Ovary (tissue), 9 donors: Measurements from ENCODE around the gene FRYL. TPM values are rescaled to one million over a fixed set of nuclear protein-coding genes. Genes with fewer than 3 reads are reported as not detected.
"Not testable (repeated sequence)": the region's sequence is repeated elsewhere in the genome, so short reads cannot be mapped to it uniquely, and the experiment has no call there.

Source experiments
- DNase-seq, 5 donors: peaks; one replicate each; pipeline ENCODE4 v3.0.0-alpha.2; 2019 to 2020
- H3K27ac ChIP-seq, 2 donors: fragments of 200-600 bp; one replicate each; pipeline versions ENCODE4 v1.5.1 to v1.8.0; 2019 to 2022
- H3K27me3 ChIP-seq: fragments of 200-600 bp; one replicate; pipeline ENCODE4 v1.8.0; 2022
- H3K36me3 ChIP-seq: fragments of 200-600 bp; sonication (generic); one replicate; pipeline ENCODE4 v1.5.1; 2019
- H3K4me1 ChIP-seq: one replicate; pipeline ENCODE4 v1.8.1; 2013; ENCODE audit warnings: mild to moderate bottlenecking, moderate library complexity; ENCODE audit not compliant: insufficient read depth
- H3K4me3 ChIP-seq: fragments of 200-600 bp; sonication (generic); one replicate; pipeline ENCODE4 v1.5.1; 2017
- H3K9me3 ChIP-seq, 2 donors: fragments of 200-600 bp in 1 of 2; sonication (generic) in 1 of 2; one replicate each; pipeline versions ENCODE4 v1.5.1 to v1.8.1; 2013 to 2019; ENCODE audit warnings: mild to moderate bottlenecking in 1 of 2, moderate library complexity in 1 of 2
- EP300 ChIP-seq: sonication (generic); formaldehyde crosslinking; IDR thresholded peaks from one replicate; pipeline ENCODE4 v1.6.1; 2017; ENCODE audit warnings: antibody characterized with exemption
- POLR2A ChIP-seq: fragments of 450-650 bp; IDR thresholded peaks from one replicate; pipeline ENCODE4 v1.6.1; 2017; ENCODE audit warnings: antibody characterized with exemption, mild to moderate bottlenecking, moderate library complexity
- WGBS, 3 donors: extraction: QIAGEN DNeasy Blood & Tissue Kit in 1 of 3; methylation state at CpG; one replicate each; pipeline versions ENCODE4 v1.1.5 to v1.1.7; 2013 to 2017; 5-methylcytosine and 5-hydroxymethylcytosine counted together
- intact Hi-C, 4 donors: fragments of 100-400 bp; cut with DNase I; formaldehyde crosslinking; loops; one replicate each; pipeline versions ENCODE4 v1.11.0 to v1.15.1; 2022 to 2023
- polyA plus RNA-seq, 2 donors: library from polyadenylated mRNA; stranded (reverse); fragments of 200-250 nt in 1 of 2; fragments of 350-450 nt in 1 of 2; fragmentation: Illumina TruSeq in 1 of 2; extraction: RNeasy Lipid Tissue Mini Kit (QIAGEN cat#74804) in 1 of 2; gene quantifications; one replicate each; pipeline ENCODE4 v1.2.3, GENCODE V29; 2013 to 2014
- total RNA-seq, 7 donors: library from RNA; depleted of rRNA in 2 of 7; stranded (reverse); fragments of >200 nt in 2 of 7; fragmentation: NEBNext Ultra II Directional in 3 of 7; extraction: Animal tissue kit (Norgen Biotek cat#: 25700) in 3 of 7; gene quantifications; one replicate each; pipeline versions ENCODE4 v1.1.0 to v1.2.4, GENCODE V29; 2016 to 2023
- TF ChIP-seq, protein P1 (sequence below), 3 donors: fragments of 450-650 bp in 2 of 3; fragments of 200-600 bp in 1 of 3; IDR thresholded peaks; one replicate each; pipeline versions ENCODE4 v1.5.1 to v1.8.0; 2016 to 2022; ENCODE audit warnings: antibody characterized with exemption in 3 of 3, mild to moderate bottlenecking in 1 of 3
- donor health status: DM: no; HTN: no; CAD: no; lungs with moderate emphysema.
- donor health status: DM: no; HTN: no; CAD: no.
- donor health status: Bipolar disorder and iron deficiency.
- donor health status: DM: yes; HTN: yes; CAD: no.
- donor health status: DM: no; HTN: no; CAD: no.
- donor health status: DM: yes; HTN: yes; CAD: no.

Gene FRYL
- total and polyA plus RNA-seq, 9 donors = 10.7 to 46.0 (median 35.2) TPM

DNA sequence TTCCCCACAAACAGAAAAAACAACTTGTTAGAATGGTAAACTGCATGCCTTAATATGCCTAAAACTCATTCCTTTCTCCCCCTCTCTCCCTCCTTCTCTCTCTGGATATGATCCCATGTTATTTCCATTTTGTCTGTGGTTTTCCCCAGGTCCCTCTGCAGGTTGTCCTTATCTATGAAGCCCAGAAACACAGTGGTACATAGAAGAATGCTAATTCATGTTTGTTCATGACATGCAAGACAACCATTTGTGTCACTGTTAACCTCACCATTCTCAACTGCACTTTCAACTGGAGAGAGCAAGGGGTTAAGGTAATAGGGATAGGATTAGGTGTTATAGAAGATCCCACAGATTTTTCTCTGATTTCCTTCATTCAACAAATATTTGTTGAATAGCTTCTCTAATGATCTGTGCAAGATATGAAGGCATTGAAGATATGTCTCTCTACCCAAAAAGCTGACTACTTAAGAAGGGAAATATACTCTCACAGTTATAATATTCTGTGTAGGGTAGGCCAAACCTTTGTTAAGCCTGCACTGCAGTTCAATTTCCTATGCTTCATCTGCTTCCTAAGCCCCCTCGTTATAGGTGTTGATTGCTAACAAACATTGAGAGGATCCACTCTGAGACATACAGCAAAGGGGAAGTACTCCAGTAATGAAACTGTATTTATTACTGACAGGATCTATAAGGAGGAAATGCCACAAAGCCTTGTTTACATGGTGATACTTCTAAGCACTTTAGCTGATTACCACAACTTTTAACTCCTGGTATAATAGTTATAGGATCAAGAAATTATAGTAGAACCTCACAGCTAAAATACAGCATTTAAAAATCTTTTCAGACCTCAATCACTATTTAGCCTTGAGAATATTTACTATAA is 96.1 kb downstream of the FRYL start:
- Histone ChIP-seq H3K27me3 (no peaks in the 10 kb centered on the region), H3K27ac (no peak overlapping the region), H3K4me1 (no peaks in the 10 kb centered on the region), H3K9me3 (no peaks in the 10 kb centered on the region), H3K4me3 (no peak overlapping the region), H3K36me3 (no peaks in the 10 kb centered on the region)
- intact Hi-C loops = no loop called here
- 55 to 65% (median 61%) methylated on average over 1 of the region's 1 CpG for WGBS, 3 donors
- no peak for DNase-seq
- TF ChIP-seq POLR2A (no peak), EP300 (no peak)
- TF ChIP-seq, protein P1, sequence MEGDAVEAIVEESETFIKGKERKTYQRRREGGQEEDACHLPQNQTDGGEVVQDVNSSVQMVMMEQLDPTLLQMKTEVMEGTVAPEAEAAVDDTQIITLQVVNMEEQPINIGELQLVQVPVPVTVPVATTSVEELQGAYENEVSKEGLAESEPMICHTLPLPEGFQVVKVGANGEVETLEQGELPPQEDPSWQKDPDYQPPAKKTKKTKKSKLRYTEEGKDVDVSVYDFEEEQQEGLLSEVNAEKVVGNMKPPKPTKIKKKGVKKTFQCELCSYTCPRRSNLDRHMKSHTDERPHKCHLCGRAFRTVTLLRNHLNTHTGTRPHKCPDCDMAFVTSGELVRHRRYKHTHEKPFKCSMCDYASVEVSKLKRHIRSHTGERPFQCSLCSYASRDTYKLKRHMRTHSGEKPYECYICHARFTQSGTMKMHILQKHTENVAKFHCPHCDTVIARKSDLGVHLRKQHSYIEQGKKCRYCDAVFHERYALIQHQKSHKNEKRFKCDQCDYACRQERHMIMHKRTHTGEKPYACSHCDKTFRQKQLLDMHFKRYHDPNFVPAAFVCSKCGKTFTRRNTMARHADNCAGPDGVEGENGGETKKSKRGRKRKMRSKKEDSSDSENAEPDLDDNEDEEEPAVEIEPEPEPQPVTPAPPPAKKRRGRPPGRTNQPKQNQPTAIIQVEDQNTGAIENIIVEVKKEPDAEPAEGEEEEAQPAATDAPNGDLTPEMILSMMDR (IDR thresholded peaks at IDR 0.05) = no peak

DNA sequence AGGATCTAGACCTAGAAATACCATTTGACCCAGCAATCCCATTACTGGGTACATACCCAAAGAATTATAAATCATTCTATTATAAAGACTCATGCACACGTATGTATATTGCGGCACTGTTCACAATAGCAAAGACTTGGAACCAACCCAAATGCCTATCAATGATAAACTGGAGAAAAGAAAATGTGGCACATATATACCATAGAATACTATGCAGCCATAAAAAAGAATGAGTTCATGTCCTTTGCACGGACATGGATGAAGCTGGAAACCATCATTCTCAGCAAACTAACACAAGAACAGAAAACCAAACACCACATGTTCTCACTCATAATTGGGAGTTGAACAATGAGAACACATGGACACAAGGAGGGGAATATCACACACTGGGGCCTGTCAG is 97.2 kb downstream of the FRYL start:
- DNase-seq, intact Hi-C loops, H3K4me3 ChIP-seq, H3K27me3 ChIP-seq, H3K9me3 ChIP-seq, H3K27ac ChIP-seq, H3K4me1 ChIP-seq, H3K36me3 ChIP-seq: not testable (repeated sequence)
- 65 to 96% (median 85%) methylated on average over 3 of the region's 3 CpGs for WGBS, 3 donors

DNA sequence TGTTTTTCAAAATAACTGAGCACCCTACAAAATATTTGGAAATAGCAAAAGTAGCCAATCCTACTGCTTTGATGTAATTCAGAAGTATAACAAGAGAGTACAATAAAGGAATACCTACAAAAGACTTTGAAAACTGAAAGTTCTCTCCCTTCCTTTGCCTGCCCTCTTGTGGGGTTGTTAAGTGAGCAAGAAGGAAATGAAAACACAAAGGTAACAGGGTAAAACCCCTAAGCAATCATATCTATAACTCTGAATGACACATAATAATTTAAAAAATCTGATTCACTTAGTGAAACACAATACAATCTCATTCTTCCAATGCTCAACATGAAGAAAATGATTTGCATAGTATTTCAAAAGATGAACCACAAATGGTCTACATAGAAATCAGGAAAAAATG is 98.2 kb downstream of the FRYL start:
- no peak for DNase-seq
- H3K27ac ChIP-seq = no peak overlapping the region
- H3K9me3 ChIP-seq = no peaks in the 10 kb centered on the region
- intact Hi-C loops = no loop called here
- H3K36me3 ChIP-seq = no peaks in the 10 kb centered on the region
- H3K4me3 ChIP-seq = no peak overlapping the region
- TF ChIP-seq, protein P1 (IDR thresholded peaks at IDR 0.05) = no peak
- no peak for TF ChIP-seq EP300
- no peak for TF ChIP-seq POLR2A
- no peaks in the 10 kb centered on the region for H3K4me1 ChIP-seq
- H3K27me3 ChIP-seq = no peaks in the 10 kb centered on the region

DNA sequence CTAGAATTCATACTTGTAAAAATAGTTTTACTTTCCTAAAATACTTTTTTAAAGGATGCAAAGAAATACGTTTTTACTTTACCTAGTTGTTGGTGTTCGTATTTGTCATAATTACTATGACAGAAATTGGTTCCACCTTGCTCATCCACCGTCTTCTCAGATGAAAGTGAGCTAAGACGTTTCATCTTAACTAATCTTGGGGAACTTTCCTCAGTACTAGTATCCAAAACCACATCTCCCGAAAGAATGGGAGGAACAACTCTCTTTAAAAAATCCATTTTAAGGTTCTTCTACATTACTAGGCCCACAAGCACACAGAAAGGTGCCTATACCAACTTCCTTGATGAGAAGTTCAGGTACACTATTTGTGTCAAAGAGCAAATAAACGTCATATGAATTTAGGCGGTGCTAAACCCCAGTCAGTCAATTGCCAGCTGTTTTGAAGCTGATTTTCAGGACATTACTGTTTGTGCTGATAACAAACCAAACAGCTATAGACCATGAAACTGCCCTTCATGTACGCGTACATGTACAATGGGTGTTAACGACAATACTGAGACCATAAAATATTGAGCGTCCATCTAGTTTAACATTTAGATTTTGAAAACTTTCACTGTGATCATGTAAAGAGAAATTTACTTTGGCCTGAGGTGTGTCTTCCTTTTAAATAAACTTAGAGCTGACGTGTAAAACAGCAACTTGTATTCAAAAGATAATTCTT is 99.1 kb downstream of the FRYL start:
- WGBS, 3 donors = 85 to 87% (median 87%) methylated on average over 12 of the region's 12 CpGs
- Histone ChIP-seq H3K27ac (no peak overlapping the region), H3K4me1 (no peaks in the 10 kb centered on the region), H3K9me3 (no peaks in the 10 kb centered on the region), H3K27me3 (no peaks in the 10 kb centered on the region), H3K4me3 (no peak overlapping the region), H3K36me3 (no peaks in the 10 kb centered on the region)
- no peak for DNase-seq
- no peak for TF ChIP-seq POLR2A
- TF ChIP-seq, protein P1 (IDR thresholded peaks at IDR 0.05) = no peak
- no peak for TF ChIP-seq EP300
- intact Hi-C loops = no loop called here

DNA sequence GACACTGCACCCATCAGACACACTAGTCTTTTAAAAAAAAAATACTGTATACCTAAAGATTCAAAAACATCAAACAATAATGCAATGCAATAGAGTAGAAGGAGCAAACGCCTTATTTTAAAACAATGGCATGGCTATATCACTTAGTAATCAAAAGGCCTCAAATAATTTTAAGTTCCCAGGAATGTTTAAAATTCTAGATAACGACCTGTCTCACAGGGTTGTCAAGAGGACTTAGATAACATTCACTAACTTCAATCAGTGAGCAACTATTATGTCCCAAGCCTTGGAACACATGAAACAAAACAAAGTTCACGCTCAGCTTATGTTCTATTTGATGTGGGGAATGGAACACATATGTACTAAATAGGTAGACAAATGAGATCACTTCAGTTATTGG is 106.5 kb downstream of the FRYL start:
- Histone ChIP-seq H3K27ac (no peak overlapping the region), H3K4me3 (no peak overlapping the region), H3K9me3 (no peaks in the 10 kb centered on the region), H3K36me3 (no peaks in the 10 kb centered on the region), H3K4me1 (no peaks in the 10 kb centered on the region), H3K27me3 (no peaks in the 10 kb centered on the region)
- 81 to 93% (median 85%) methylated on average over 3 of the region's 3 CpGs for WGBS, 3 donors
- DNase-seq = no peak
- intact Hi-C loops = no loop called here
- TF ChIP-seq EP300 = no peak
- no peak for TF ChIP-seq POLR2A
- TF ChIP-seq, protein P1 (IDR thresholded peaks at IDR 0.05) = no peak
